ENCODE measurements around the gene RAB44. TPM values are rescaled to one million over a fixed set of nuclear protein-coding genes. Genes with fewer than 3 reads are reported as not detected.

Gene RAB44
- total RNA-seq, 5 donors from 2014 or later (not counting 1 experiment from before 2014, with no cell fraction given) = 0.06 to 0.35 (median 0.09) TPM; not detected in 1

DNA sequence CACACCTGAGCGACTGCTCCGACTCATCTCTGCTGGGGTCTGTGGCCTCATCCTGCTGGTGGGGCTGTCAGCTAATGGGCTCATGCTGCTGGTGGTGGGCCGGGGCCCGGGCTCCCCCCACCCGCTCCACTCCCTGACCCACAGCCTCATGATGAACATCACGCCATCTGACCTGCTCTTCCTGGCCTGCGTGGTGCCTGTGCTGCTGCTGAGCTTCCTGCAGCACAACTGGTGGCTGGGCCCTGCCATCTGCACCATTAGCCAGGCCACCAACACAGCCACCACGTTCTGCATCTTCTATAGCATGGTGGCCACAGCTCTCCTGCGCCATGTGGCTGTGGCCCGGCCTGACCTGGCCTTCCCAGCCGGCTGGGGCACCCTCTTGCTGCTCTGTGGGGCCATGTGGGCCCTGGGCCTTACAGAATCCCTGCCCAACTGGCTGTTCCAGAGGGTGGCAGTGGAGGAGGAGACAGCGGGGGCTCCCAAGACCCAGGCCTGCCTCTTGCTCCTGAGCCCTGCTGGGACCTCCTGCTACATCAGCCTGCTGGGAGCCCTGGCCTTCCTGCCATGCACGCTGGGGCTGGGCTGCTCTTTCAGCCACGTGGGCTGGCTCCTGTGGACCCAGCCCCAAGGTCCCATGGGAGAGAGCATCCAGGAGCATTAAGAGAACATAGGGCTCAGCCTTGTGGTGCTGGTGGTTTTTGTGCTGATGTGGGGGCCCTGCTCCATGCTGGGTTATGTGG lies 39.6 kb downstream of the RAB44 start:
- ATAC-seq (replicated peaks in 1 of 4) (no peak), DNase-seq (no peak)
- Histone ChIP-seq H3K27me3 (replicated peaks in 1 of 2; ENCODE audit: control insufficient read depth in 2 of 2, extremely low read depth in 1 of 2, insufficient read depth in 2 of 2, low read length in 1 of 2) (peaks cover 0 to 7% of the 10 kb centered on the region in 2 experiments), H3K36me3 (ENCODE audit: control insufficient read depth in 2 of 2, extremely low read depth in 1 of 2, insufficient read depth in 1 of 2, low read length in 1 of 2) (no peaks in the 10 kb centered on the region), H3K4me1 (ENCODE audit: control insufficient read depth in 1 of 2, extremely low read depth in 1 of 2, insufficient read depth in 2 of 2, low read length in 2 of 2) (peaks cover 0 to 14% of the 10 kb centered on the region in 2 experiments), H3K27ac (ENCODE audit: low read length) (no peak overlapping the region), H3K9me3 (no peaks in the 10 kb centered on the region), H3K4me3 (ENCODE audit: control insufficient read depth in 1 of 2, extremely low read depth in 1 of 2, low read length in 1 of 2) (no peak overlapping the region)
- POLR2A ChIA-PET = no interaction called here
- Mint-ChIP-seq H3K4me3 (no peak overlapping the region), H3K27ac (no peak overlapping the region), H3K4me1 (peaks cover 6 to 12% (median 8%) of the 10 kb centered on the region in 3 donors), H3K36me3 (no peaks in the 10 kb centered on the region), H3K27me3 (peaks cover 3 to 4% of the 10 kb centered on the region in 2 donors), H3K9me3 (no peaks in the 10 kb centered on the region)
- CTCF ChIA-PET = no interaction called here
- WGBS (ENCODE audit: insufficient coverage) = 91% methylated on average over 12 of the region's 14 CpGs

DNA sequence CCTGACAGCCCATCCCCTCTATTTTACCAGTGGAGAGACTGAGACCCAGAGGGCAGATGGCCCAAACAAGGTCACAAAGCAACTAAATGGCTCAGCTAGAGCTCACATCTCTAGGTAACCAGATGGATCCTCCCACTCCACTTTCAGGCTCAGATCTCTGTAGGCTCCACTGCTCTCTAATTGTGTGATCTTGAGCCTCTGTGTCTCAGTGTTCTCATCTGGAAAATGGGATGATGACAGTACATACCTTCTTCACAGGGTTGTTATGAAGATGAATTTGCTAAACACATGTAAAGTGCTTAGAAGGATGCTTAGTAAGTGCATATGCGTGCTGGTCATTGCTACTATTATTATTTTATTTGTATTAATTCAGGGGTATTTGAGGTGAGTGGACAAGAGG lies 40.5 kb downstream of the RAB44 start:
- Histone ChIP-seq H3K27me3 (replicated peaks in 1 of 2; ENCODE audit: control insufficient read depth in 2 of 2, extremely low read depth in 1 of 2, insufficient read depth in 2 of 2, low read length in 1 of 2) (peaks cover 0 to 7% of the 10 kb centered on the region in 2 experiments), H3K4me1 (ENCODE audit: control insufficient read depth in 1 of 2, extremely low read depth in 1 of 2, insufficient read depth in 2 of 2, low read length in 2 of 2) (peaks cover 0 to 15% of the 10 kb centered on the region in 2 experiments), H3K27ac (ENCODE audit: low read length) (no peak overlapping the region), H3K9me3 (no peaks in the 10 kb centered on the region), H3K4me3 (ENCODE audit: control insufficient read depth in 1 of 2, extremely low read depth in 1 of 2, low read length in 1 of 2) (no peak overlapping the region), H3K36me3 (ENCODE audit: control insufficient read depth in 2 of 2, extremely low read depth in 1 of 2, insufficient read depth in 1 of 2, low read length in 1 of 2) (no peaks in the 10 kb centered on the region)
- peaks cover 3 to 4% of the 10 kb centered on the region in 2 donors for H3K27me3 Mint-ChIP-seq
- ChIA-PET POLR2A (no interaction called here), CTCF (no interaction called here)
- DNase-seq = no peak
- peaks cover 6 to 19% (median 8%) of the 10 kb centered on the region in 3 donors for H3K4me1 Mint-ChIP-seq
- no peaks in the 10 kb centered on the region for H3K9me3 Mint-ChIP-seq
- no peak for ATAC-seq (replicated peaks in 1 of 4)
- H3K27ac Mint-ChIP-seq = no peak overlapping the region
- WGBS (ENCODE audit: insufficient coverage) = no CpG with 5 or more reads among the region's 1 CpG
- H3K36me3 Mint-ChIP-seq = no peaks in the 10 kb centered on the region
- no peak overlapping the region for H3K4me3 Mint-ChIP-seq

DNA sequence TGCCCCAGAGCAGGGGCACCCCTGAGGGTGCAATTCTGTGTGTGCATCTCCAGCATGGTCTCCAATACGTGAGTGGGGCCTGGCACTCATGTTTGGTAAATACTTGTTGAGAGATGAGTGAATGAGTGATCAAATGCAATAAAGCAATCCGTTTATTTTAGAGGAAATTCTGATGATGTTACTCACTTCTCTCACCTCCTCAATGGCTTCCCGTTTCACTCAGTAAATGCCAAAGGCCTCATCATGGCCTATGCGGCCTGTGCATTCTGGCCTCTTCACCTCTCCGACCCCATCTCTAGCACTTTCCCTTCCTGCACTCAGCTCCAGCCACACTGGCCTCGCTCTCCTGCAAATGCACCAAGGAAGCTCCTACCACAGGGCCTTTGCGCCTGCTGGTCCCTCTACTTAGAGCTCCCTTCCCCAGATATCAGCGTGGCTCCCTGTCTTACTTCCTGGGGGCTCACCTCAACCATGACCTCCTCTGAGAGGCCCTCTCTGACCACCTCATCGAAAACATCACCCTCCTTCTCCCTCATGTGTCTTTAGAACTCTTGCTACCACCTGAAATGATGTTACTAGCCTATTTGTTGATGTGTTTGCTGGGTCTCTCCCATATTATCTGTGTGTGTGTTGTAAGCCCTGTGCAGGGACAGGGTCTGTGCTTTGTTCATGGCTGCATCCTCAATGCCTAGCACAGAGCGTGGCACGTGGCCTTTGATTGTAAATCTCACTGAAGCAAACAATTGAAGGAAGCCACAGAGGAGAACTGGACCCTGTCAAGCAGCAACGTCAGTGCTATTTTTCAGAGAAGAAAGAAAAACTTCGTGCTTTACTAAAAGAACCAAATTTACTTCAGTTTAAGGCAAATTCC lies 42.6 kb downstream of the RAB44 start:
- H3K27ac ChIP-seq (ENCODE audit: low read length) = no peak overlapping the region
- H3K9me3 ChIP-seq = no peaks in the 10 kb centered on the region
- H3K4me1 ChIP-seq (ENCODE audit: control insufficient read depth in 1 of 2, extremely low read depth in 1 of 2, insufficient read depth in 2 of 2, low read length in 2 of 2) = peaks cover 0 to 23% of the 10 kb centered on the region in 2 experiments
- no peaks in the 10 kb centered on the region for H3K27me3 Mint-ChIP-seq
- H3K36me3 ChIP-seq (ENCODE audit: control insufficient read depth in 2 of 2, extremely low read depth in 1 of 2, insufficient read depth in 1 of 2, low read length in 1 of 2) = no peaks in the 10 kb centered on the region
- no peak overlapping the region for H3K4me3 ChIP-seq (ENCODE audit: control insufficient read depth in 1 of 2, extremely low read depth in 1 of 2, low read length in 1 of 2)
- ATAC-seq (replicated peaks in 1 of 4) = no peak
- H3K36me3 Mint-ChIP-seq = no peaks in the 10 kb centered on the region
- POLR2A ChIA-PET = no interaction called here
- 85% methylated on average over 10 of the region's 13 CpGs for WGBS (ENCODE audit: insufficient coverage)
- H3K4me3 Mint-ChIP-seq = no peak overlapping the region
- CTCF ChIA-PET = interaction anchor here in 1 of 2 donors (0.6 kb wide), 1 partner anchor 94 kb away, joined by 5 read pairs; no protein-coding TSS in a partner anchor
- peaks cover under 1 to 28% (median 1%) of the 10 kb centered on the region in 3 donors for H3K4me1 Mint-ChIP-seq
- H3K27me3 ChIP-seq (replicated peaks in 1 of 2; ENCODE audit: control insufficient read depth in 2 of 2, extremely low read depth in 1 of 2, insufficient read depth in 2 of 2, low read length in 1 of 2) = peaks cover 0 to 8% of the 10 kb centered on the region in 2 experiments
- H3K9me3 Mint-ChIP-seq = no peaks in the 10 kb centered on the region
- no peak overlapping the region for H3K27ac Mint-ChIP-seq
- no peak for DNase-seq

DNA sequence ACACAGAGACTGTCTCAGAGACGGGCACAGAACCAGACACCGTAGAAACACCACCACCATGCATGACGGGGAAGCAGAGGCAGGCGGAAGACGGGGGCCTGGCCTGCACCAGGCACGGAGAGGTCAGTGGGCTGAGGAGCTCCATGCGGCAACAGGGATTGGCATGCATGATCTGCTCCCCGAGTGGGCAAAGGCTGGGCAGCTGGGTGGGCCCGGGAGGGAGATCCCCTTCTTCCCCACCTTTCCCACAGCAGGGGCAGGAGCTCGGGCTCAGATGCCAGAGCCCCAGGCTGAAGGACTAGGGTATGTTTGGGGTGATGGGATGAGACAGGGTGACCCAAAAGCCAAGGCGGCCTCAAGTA lies 43.2 kb downstream of the RAB44 start:
- ATAC-seq (replicated peaks in 1 of 4) = no peak
- H3K36me3 ChIP-seq (ENCODE audit: control insufficient read depth in 2 of 2, extremely low read depth in 1 of 2, insufficient read depth in 1 of 2, low read length in 1 of 2) = no peaks in the 10 kb centered on the region
- no peaks in the 10 kb centered on the region for H3K9me3 ChIP-seq
- Mint-ChIP-seq H3K27me3 (no peaks in the 10 kb centered on the region), H3K9me3 (no peaks in the 10 kb centered on the region), H3K4me3 (no peak overlapping the region), H3K27ac (no peak overlapping the region), H3K4me1 (peaks cover 0 to 27% (median 0%) of the 10 kb centered on the region in 3 donors), H3K36me3 (no peaks in the 10 kb centered on the region)
- no peak overlapping the region for H3K27ac ChIP-seq (ENCODE audit: low read length)
- H3K4me3 ChIP-seq (ENCODE audit: control insufficient read depth in 1 of 2, extremely low read depth in 1 of 2, low read length in 1 of 2) = no peak overlapping the region
- ChIA-PET POLR2A (no interaction called here), CTCF (interaction anchor here (0.6 kb wide), 2 partner anchors 94 to 125 kb away, joined by 5 read pairs; no protein-coding TSS in a partner anchor)
- peaks cover 0 to 8% of the 10 kb centered on the region in 2 experiments for H3K27me3 ChIP-seq (replicated peaks in 1 of 2; ENCODE audit: control insufficient read depth in 2 of 2, extremely low read depth in 1 of 2, insufficient read depth in 2 of 2, low read length in 1 of 2)
- 100% methylated on average over 5 of the region's 11 CpGs for WGBS (ENCODE audit: insufficient coverage)
- H3K4me1 ChIP-seq (ENCODE audit: control insufficient read depth in 1 of 2, extremely low read depth in 1 of 2, insufficient read depth in 2 of 2, low read length in 2 of 2) = peaks cover 0 to 17% of the 10 kb centered on the region in 2 experiments
- no peak for DNase-seq

DNA sequence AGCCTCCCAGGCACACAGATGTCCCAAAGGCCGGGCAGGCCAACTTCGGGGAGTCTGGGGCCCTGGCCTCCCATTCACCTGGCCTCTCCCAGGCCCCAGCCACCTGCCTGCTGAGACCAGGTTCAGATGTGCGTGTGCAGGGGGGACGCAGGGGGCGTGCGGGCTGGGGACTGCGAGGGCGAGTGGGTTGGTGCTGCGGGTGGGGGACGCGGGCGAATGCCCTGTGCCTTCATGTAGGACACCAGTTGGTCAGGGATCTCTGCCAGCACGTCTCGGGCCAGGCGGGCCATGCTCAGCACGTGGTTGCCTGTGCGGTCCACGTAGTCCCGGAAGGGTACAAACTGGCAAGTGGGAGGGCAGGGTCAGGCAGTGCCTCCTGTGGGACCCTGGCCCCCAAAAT lies 44.5 kb downstream of the RAB44 start:
- ChIA-PET CTCF (no interaction called here), POLR2A (no interaction called here)
- Histone ChIP-seq H3K36me3 (ENCODE audit: control insufficient read depth in 2 of 2, extremely low read depth in 1 of 2, insufficient read depth in 1 of 2, low read length in 1 of 2) (no peaks in the 10 kb centered on the region), H3K4me3 (ENCODE audit: control insufficient read depth in 1 of 2, extremely low read depth in 1 of 2, low read length in 1 of 2) (no peak overlapping the region), H3K27ac (ENCODE audit: low read length) (no peak overlapping the region), H3K4me1 (ENCODE audit: control insufficient read depth in 1 of 2, extremely low read depth in 1 of 2, insufficient read depth in 2 of 2, low read length in 2 of 2) (peaks cover 0 to 16% of the 10 kb centered on the region in 2 experiments), H3K9me3 (no peaks in the 10 kb centered on the region), H3K27me3 (replicated peaks in 1 of 2; ENCODE audit: control insufficient read depth in 2 of 2, extremely low read depth in 1 of 2, insufficient read depth in 2 of 2, low read length in 1 of 2) (peaks cover 0 to 8% of the 10 kb centered on the region in 2 experiments)
- ATAC-seq (replicated peaks in 1 of 4) = no peak
- peaks cover 0 to 27% (median 0%) of the 10 kb centered on the region in 3 donors for H3K4me1 Mint-ChIP-seq
- WGBS (ENCODE audit: insufficient coverage) = 95% methylated on average over 19 of the region's 19 CpGs
- H3K27me3 Mint-ChIP-seq = no peaks in the 10 kb centered on the region
- H3K9me3 Mint-ChIP-seq = no peaks in the 10 kb centered on the region
- no peaks in the 10 kb centered on the region for H3K36me3 Mint-ChIP-seq
- H3K27ac Mint-ChIP-seq = no peak overlapping the region
- H3K4me3 Mint-ChIP-seq = no peak overlapping the region
- no peak for DNase-seq

DNA sequence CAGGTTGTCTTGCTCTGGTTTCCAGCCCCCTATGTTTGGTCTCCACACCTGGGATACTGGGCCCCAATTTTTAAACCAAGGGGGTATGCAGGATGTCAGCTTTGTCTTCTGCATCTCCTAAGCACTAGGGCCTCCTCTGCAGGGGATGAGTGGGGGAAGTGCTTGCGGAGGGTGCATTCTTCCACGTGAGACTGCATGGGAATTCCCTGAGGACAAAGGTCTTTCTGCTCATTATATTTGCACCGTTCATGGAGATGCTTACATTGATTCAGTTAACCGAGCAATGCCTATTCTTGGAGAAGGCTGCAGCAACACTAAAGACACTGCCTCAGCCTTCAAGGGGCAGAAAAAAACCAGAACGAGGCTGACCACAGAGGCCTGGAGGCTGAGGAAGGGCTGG lies 45.4 kb downstream of the RAB44 start:
- Mint-ChIP-seq H3K27me3 (no peaks in the 10 kb centered on the region), H3K9me3 (no peaks in the 10 kb centered on the region), H3K4me1 (peaks cover 0 to 27% (median 0%) of the 10 kb centered on the region in 3 donors), H3K4me3 (no peak overlapping the region), H3K27ac (no peak overlapping the region), H3K36me3 (no peaks in the 10 kb centered on the region)
- ChIA-PET CTCF (no interaction called here), POLR2A (no interaction called here)
- no peaks in the 10 kb centered on the region for H3K36me3 ChIP-seq (ENCODE audit: control insufficient read depth in 2 of 2, extremely low read depth in 1 of 2, insufficient read depth in 1 of 2, low read length in 1 of 2)
- H3K9me3 ChIP-seq = no peaks in the 10 kb centered on the region
- peaks cover 0 to 8% of the 10 kb centered on the region in 2 experiments for H3K27me3 ChIP-seq (replicated peaks in 1 of 2; ENCODE audit: control insufficient read depth in 2 of 2, extremely low read depth in 1 of 2, insufficient read depth in 2 of 2, low read length in 1 of 2)
- H3K27ac ChIP-seq (ENCODE audit: low read length) = no peak overlapping the region
- DNase-seq (no peak), ATAC-seq (replicated peaks in 1 of 4) (no peak)
- no peak overlapping the region for H3K4me3 ChIP-seq (ENCODE audit: control insufficient read depth in 1 of 2, extremely low read depth in 1 of 2, low read length in 1 of 2)
- WGBS (ENCODE audit: insufficient coverage) = 82% methylated on average over 5 of the region's 5 CpGs
- peaks cover 0 to 16% of the 10 kb centered on the region in 2 experiments for H3K4me1 ChIP-seq (ENCODE audit: control insufficient read depth in 1 of 2, extremely low read depth in 1 of 2, insufficient read depth in 2 of 2, low read length in 2 of 2)
